DOHH2 (cell line): Measurements from ENCODE around the gene OR2A14.

Experiments used
- CTCF ChIP-seq: fragments of 200-600 bp; sonication (generic); IDR thresholded peaks from one replicate; pipeline ENCODE4 v1.5.1; 2014; ENCODE audit warnings: antibody characterized with exemption, mild to moderate bottlenecking, low read depth, low read length; ENCODE audit not compliant: poor library complexity, severe bottlenecking
- EZH2phosphoT487 ChIP-seq: fragments of 200-600 bp; sonication (generic); IDR thresholded peaks from 2 replicates; pipeline ENCODE4 v1.6.1; 2017; ENCODE audit warnings: borderline replicate concordance, mild to moderate bottlenecking, antibody characterized with exemption, low read length, moderate library complexity, mixed read lengths

DNA sequence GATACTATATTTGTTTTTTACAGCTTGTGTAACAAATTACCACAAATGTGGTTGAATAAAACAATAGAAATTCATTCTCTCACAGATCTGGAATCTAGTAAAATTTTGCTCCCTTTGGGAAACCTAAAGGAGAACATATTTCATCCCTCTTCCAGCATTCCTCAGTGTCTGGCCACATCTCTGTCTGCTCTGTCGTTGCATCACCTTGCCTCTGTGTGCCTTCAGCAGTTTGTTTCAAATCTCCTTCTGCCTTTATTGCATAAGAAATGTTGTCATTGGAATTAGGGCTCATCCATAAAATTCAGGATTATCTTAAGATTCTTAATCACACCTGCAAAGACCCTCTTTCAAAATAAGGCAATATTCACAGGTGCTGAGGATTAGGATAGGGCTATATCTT lies 14.5 kb downstream of the OR2A14 start:
- no peak for TF ChIP-seq CTCF
- no peak for TF ChIP-seq EZH2phosphoT487
